GM12878 (cell line): ENCODE measurements around the gene RAB33A.

Source experiments
- CREB1 ChIP-seq: IDR thresholded peaks from 2 replicates; pipeline ENCODE4 v1.6.1; 2012; ENCODE audit warnings: low read depth, mild to moderate bottlenecking, inconsistent platforms
- CTCF ChIP-seq, 3 experiments: IDR thresholded peaks in 2 of 3; conservative IDR thresholded peaks in 1 of 3; 2 replicates each; pipeline ENCODE4 v1.5.1; 2011; ENCODE audit warnings: low read depth in 3 of 3, low read length in 3 of 3, mild to moderate bottlenecking in 3 of 3, control low read depth in 2 of 3, moderate library complexity in 2 of 3, inconsistent platforms in 1 of 3, mixed read lengths in 1 of 3; ENCODE audit not compliant: control insufficient read depth in 2 of 3, insufficient read depth in 1 of 3; ENCODE audit errors: extremely low read depth in 1 of 3
- EP300 ChIP-seq, 2 experiments: fragments of 150-350 bp in 1 of 2; IDR thresholded peaks; 2 replicates each; pipeline ENCODE4 v1.6.1; 2011 to 2012; ENCODE audit warnings: low read depth in 2 of 2, low read length in 2 of 2, borderline replicate concordance in 1 of 2, improper control_type of control experiment in 1 of 2, inconsistent platforms in 1 of 2; ENCODE audit not compliant: control insufficient read depth in 1 of 2
- GABPA ChIP-seq: IDR thresholded peaks from 2 replicates; pipeline ENCODE4 v1.6.1; 2014; ENCODE audit warnings: antibody characterized with exemption, low read depth, mild to moderate bottlenecking, inconsistent platforms
- GATAD2B ChIP-seq: fragments of 450-650 bp; conservative IDR thresholded peaks from 2 replicates; pipeline ENCODE4 v1.6.1; 2017; ENCODE audit warnings: low read depth, mild to moderate bottlenecking, moderate library complexity
- HDGF ChIP-seq: fragments of 450-650 bp; IDR thresholded peaks from 2 replicates; pipeline ENCODE4 v1.6.1; 2016; ENCODE audit warnings: antibody characterized with exemption
- JUND ChIP-seq: IDR thresholded peaks from 2 replicates; pipeline ENCODE4 v1.6.1; 2012; ENCODE audit warnings: low read depth, mild to moderate bottlenecking, low read length, improper control_type of control experiment, moderate library complexity
- NFIC ChIP-seq: IDR thresholded peaks from 2 replicates; pipeline ENCODE4 v1.6.1; 2012; ENCODE audit warnings: low read depth, mild to moderate bottlenecking, inconsistent platforms, low read length, moderate library complexity
- NR2C1 ChIP-seq: fragments of 450-650 bp; IDR thresholded peaks from 2 replicates; pipeline ENCODE4 v1.6.1; 2017; ENCODE audit warnings: antibody characterized with exemption, mild to moderate bottlenecking, moderate library complexity
- POLR2AphosphoS5 ChIP-seq: IDR thresholded peaks from 2 replicates; pipeline ENCODE4 v1.6.1; 2011; ENCODE audit warnings: mild to moderate bottlenecking, low read length, inconsistent platforms
- PRDM15 ChIP-seq: fragments of 450-650 bp; formaldehyde crosslinking; IDR thresholded peaks from 2 replicates; pipeline ENCODE4 v1.4.0; 2020; ENCODE audit warnings: mild to moderate bottlenecking, moderate library complexity
- RAD51 ChIP-seq: fragments of 450-650 bp; IDR thresholded peaks from 2 replicates; pipeline ENCODE4 v1.6.1; 2016; ENCODE audit warnings: moderate library complexity, mild to moderate bottlenecking, inconsistent platforms
- ZSCAN29 ChIP-seq: fragments of 450-650 bp; IDR thresholded peaks from 2 replicates; pipeline ENCODE4 v1.6.1; 2017; ENCODE audit warnings: mild to moderate bottlenecking, moderate library complexity
- TF ChIP-seq, protein P1 (sequence below): IDR thresholded peaks from 2 replicates; pipeline ENCODE4 v1.6.1; 2011; ENCODE audit warnings: borderline replicate concordance, low read depth, mild to moderate bottlenecking, moderate library complexity, low read length; ENCODE audit not compliant: insufficient read depth, poor library complexity, severe bottlenecking

GRCh38 chrX:130184168-130184567, 12.4 kb downstream of the RAB33A start:
- no peak for TF ChIP-seq NR2C1
- TF ChIP-seq POLR2AphosphoS5, result no peak
- TF ChIP-seq PRDM15 (CRISPR knock-in tag), result no peak
- no peak for TF ChIP-seq EP300 (IDR thresholded peaks at IDR 0.05; ENCODE audit: borderline replicate concordance in 1 of 2, control insufficient read depth in 1 of 2, low read depth in 2 of 2, low read length in 2 of 2)
- no peak for TF ChIP-seq CTCF (IDR thresholded peaks at IDR 0.05 in 2 of 3, conservative IDR thresholded peaks at IDR 0.05 in 1 of 3; ENCODE audit: control insufficient read depth in 2 of 3, extremely low read depth in 1 of 3, insufficient read depth in 1 of 3, low read depth in 3 of 3, low read length in 3 of 3)
- TF ChIP-seq, protein P1, sequence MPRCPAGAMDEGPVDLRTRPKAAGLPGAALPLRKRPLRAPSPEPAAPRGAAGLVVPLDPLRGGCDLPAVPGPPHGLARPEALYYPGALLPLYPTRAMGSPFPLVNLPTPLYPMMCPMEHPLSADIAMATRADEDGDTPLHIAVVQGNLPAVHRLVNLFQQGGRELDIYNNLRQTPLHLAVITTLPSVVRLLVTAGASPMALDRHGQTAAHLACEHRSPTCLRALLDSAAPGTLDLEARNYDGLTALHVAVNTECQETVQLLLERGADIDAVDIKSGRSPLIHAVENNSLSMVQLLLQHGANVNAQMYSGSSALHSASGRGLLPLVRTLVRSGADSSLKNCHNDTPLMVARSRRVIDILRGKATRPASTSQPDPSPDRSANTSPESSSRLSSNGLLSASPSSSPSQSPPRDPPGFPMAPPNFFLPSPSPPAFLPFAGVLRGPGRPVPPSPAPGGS, result no peak
- TF ChIP-seq NFIC, result no peak
- no peak for TF ChIP-seq CREB1
- no peak for TF ChIP-seq GATAD2B
- TF ChIP-seq RAD51, result no peak
- TF ChIP-seq ZSCAN29, result no peak
- TF ChIP-seq HDGF, result 0 out of 2 replicates have a peak, but pooled peaks have one; percentile 1
- TF ChIP-seq JUND, result no peak
- TF ChIP-seq GABPA, result no peak
